Thyroid gland (tissue), 4 donors: ENCODE measurements around the gene FKBP5.

Experiments used
- CTCF ChIP-seq, 6 experiments: fragments of 200-600 bp in 3 of 6; fragments of 450-650 bp in 3 of 6; sonication (generic) in 3 of 6; IDR thresholded peaks; one replicate each; pipeline ENCODE4 v1.5.1; 2016 to 2019; ENCODE audit warnings: antibody characterized with exemption in 6 of 6, mild to moderate bottlenecking in 2 of 6, inconsistent platforms in 1 of 6, moderate library complexity in 1 of 6
- POLR2A ChIP-seq, 2 donors: fragments of 450-650 bp; IDR thresholded peaks; one replicate each; pipeline ENCODE4 v1.6.1; 2017; ENCODE audit warnings: antibody characterized with exemption in 2 of 2, mild to moderate bottlenecking in 2 of 2, moderate library complexity in 1 of 2

GRCh38 chr6:35637911-35638310 lies 50.8 kb downstream of the FKBP5 start:
- TF ChIP-seq CTCF (IDR thresholded peaks at IDR 0.05) (no peak), POLR2A (IDR thresholded peaks at IDR 0.05) (no peak)
